ENCODE data around the gene SHANK1. TPM values are rescaled to one million over a fixed set of nuclear protein-coding genes. Genes with fewer than 3 reads are reported as not detected.

Gene SHANK1
- polyA plus RNA-seq, 1 donor from 2014 or later: not detected

- H3K9me3 Mint-ChIP-seq: no peaks in the 10 kb centered on the region
- H3K27ac Mint-ChIP-seq: no peak overlapping the region
- H3K4me3 Mint-ChIP-seq: peak overlapping the region in 1 of 4 donors; percentile 72
- peaks cover 4% of the 10 kb centered on the region for H3K36me3 Mint-ChIP-seq
- H3K27me3 Mint-ChIP-seq: peaks cover 30% of the 10 kb centered on the region
- H3K4me1 Mint-ChIP-seq: no peaks in the 10 kb centered on the region
Measured at GRCh38 chr19:50668879-50669278, 50.7 kb downstream of the SHANK1 start.

DNA sequence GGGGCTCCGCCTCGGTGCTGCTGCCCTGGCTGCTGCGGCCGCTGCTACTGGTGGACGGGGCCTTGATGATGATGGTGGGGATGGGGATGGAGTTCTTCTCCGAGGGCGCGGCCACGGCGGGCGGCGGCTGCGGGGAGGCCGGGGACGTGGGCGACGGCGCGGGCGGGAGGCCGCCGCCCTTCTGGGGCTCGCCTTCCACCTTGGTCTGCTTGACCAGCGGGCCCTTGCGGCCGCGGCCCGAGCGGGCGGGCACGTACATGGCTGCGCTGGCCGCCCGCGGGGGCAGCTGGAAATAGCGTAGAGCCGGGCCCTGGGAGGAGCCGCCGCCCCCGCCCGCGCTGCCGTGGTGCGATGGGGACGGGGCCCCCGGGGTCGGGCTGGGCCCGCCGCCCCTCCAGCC is 51.2 kb downstream of the SHANK1 start:
- Mint-ChIP-seq H3K4me3 (no peak overlapping the region), H3K9me3 (no peaks in the 10 kb centered on the region), H3K27ac (no peak overlapping the region), H3K36me3 (peaks cover 5% of the 10 kb centered on the region), H3K4me1 (no peaks in the 10 kb centered on the region), H3K27me3 (peaks cover 29% of the 10 kb centered on the region)

- Mint-ChIP-seq H3K27ac (no peak overlapping the region), H3K4me1 (no peaks in the 10 kb centered on the region), H3K4me3 (no peak overlapping the region), H3K36me3 (peaks cover 6% of the 10 kb centered on the region), H3K9me3 (no peaks in the 10 kb centered on the region), H3K27me3 (peaks cover 26% of the 10 kb centered on the region)
Measured at GRCh38 chr19:50667759-50668231, 51.8 kb downstream of the SHANK1 start.

DNA sequence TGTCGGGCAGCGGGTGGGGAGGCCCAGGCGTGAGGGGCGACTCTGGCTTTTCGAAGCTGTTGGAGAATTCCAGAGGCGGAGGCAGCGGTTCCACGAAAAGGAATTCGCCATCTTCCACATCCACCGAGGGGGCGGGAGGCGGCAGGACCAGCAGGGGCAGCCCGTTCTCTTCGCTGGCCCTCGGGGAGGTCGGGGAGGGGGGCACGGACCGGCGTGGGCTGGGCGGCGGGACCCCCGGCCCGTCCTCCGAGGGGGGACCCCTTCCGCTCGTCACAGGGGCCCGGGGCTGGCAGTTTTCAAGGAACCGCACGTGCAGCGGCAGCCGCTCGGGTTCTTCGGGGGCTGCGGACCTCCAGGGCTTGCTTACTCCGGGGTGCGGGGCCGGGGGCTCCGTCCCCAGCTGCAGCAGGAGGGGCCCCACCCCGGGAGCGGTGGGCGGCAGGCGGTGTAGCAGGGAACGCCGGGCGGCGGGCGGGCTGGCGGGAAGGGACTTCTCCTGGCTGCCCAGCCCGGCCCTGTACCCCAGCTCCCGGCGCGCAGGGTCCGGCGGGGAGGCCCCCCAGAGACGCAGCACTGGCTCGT is 52.3 kb downstream of the SHANK1 start:
- Mint-ChIP-seq H3K36me3 (peaks cover 6% of the 10 kb centered on the region), H3K27me3 (peaks cover 24% of the 10 kb centered on the region), H3K9me3 (no peaks in the 10 kb centered on the region), H3K4me3 (no peak overlapping the region), H3K4me1 (no peaks in the 10 kb centered on the region), H3K27ac (no peak overlapping the region)

DNA sequence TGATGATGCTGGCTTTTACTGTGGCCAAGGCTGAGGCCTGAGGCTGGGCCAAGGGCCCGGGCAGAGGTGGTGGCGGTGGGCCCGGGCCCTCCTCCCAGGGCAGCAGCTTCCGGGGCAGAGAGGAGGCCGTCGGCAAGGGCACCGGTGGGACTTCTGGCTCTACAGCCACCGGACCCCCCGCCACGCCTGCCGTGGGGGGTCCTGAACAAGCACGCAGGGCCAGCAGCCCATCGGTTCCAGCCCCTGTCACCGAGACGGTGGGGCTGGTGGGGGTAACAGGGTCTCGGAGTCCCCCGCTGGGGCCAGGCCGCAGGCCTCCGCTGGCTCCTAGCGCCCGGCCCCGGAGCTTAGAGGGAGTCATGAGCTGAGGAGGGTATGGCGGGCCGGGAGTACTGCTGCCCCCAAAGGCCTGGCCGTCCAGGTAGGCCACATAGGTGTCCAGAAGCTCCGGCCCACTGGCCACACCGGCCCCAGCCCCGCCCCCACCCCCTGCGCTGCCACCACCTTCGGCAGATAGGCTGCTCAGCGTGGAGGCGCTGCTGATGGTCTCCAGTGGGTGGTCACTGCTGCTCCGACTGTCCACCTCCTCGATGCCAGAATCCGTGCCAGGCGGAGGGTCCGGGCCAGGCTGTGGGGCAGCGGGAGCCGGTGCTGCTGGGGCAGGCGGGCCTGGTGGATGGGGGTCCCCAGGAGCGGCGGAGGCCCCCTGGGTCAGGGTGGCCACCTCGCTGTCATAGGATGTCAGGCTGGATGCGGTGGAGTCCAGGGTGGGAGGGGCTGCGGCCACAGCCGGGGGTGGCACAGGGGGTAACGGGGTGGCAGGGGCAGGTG is 53.0 kb downstream of the SHANK1 start:
- Mint-ChIP-seq H3K27me3 (peaks cover 25% of the 10 kb centered on the region), H3K36me3 (peaks cover 6% of the 10 kb centered on the region), H3K4me1 (no peaks in the 10 kb centered on the region), H3K4me3 (no peak overlapping the region), H3K9me3 (no peaks in the 10 kb centered on the region), H3K27ac (peak overlapping the region in 1 of 3 donors; percentile 81)

DNA sequence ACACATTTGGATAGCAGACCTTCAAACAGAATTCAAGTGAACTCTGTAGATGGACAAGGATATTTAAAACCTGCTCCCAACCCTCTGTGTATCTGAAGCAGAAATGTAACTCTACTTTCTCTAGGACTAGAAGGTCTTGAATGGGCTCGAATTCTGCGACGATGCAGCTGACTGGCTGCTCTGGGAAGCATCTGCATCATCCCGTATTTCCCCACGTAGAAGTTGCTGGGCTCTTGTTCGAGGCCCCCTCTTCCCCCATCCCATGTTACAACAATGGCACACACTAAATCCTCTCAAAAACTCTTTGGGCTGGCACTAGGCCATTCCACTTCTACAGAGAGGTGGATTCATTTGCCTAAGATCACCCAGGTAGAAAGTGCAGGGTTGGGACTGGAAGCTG is 55.4 kb downstream of the SHANK1 start:
- H3K4me3 Mint-ChIP-seq: no peak overlapping the region
- no peak overlapping the region for H3K27ac Mint-ChIP-seq
- H3K9me3 Mint-ChIP-seq: peaks cover 0 to 2% (median 0%) of the 10 kb centered on the region in 3 donors
- peaks cover 8% of the 10 kb centered on the region for H3K27me3 Mint-ChIP-seq
- H3K36me3 Mint-ChIP-seq: peaks cover 1% of the 10 kb centered on the region
- H3K4me1 Mint-ChIP-seq: peaks cover 0 to 1% (median 0%) of the 10 kb centered on the region in 3 donors

- Mint-ChIP-seq H3K4me1 (peaks cover 0 to 3% (median 0%) of the 10 kb centered on the region in 3 donors), H3K4me3 (no peak overlapping the region), H3K27me3 (peaks cover 8% of the 10 kb centered on the region)
Measured at GRCh38 chr19:50663482-50663790, 56.2 kb downstream of the SHANK1 start.

GRCh38 chr19:50662651-50663481 is 56.7 kb downstream of the SHANK1 start:
- peaks cover 8% of the 10 kb centered on the region for H3K27me3 Mint-ChIP-seq
- peaks cover 0 to 7% (median 2%) of the 10 kb centered on the region in 3 donors for H3K4me1 Mint-ChIP-seq
- H3K4me3 Mint-ChIP-seq: peak overlapping the region in 1 of 4 donors; percentile 73
- H3K9me3 Mint-ChIP-seq: peaks cover 0 to 9% (median under 1%) of the 10 kb centered on the region in 3 donors
- H3K36me3 Mint-ChIP-seq: peaks cover 1% of the 10 kb centered on the region
- peak overlapping the region in 1 of 3 donors; percentile 16 for H3K27ac Mint-ChIP-seq

More at GRCh38 chr19:50663482-50663790, 56.2 kb downstream of the SHANK1 start:
- Mint-ChIP-seq H3K9me3 (peaks cover 0 to 4% (median 0%) of the 10 kb centered on the region in 3 donors), H3K27ac (peak overlapping the region in 1 of 3 donors; percentile 16), H3K36me3 (peaks cover 1% of the 10 kb centered on the region)

- H3K4me1 Mint-ChIP-seq: peaks cover 6 to 13% (median 8%) of the 10 kb centered on the region in 3 donors
- H3K27ac Mint-ChIP-seq: no peak overlapping the region
- no peak overlapping the region for H3K4me3 Mint-ChIP-seq
- peaks cover 5 to 13% (median 8%) of the 10 kb centered on the region in 3 donors for H3K9me3 Mint-ChIP-seq
- peaks cover 1% of the 10 kb centered on the region for H3K36me3 Mint-ChIP-seq
- H3K27me3 Mint-ChIP-seq: peaks cover 16% of the 10 kb centered on the region
Measured at GRCh38 chr19:50661766-50662650, 57.6 kb downstream of the SHANK1 start.

DNA sequence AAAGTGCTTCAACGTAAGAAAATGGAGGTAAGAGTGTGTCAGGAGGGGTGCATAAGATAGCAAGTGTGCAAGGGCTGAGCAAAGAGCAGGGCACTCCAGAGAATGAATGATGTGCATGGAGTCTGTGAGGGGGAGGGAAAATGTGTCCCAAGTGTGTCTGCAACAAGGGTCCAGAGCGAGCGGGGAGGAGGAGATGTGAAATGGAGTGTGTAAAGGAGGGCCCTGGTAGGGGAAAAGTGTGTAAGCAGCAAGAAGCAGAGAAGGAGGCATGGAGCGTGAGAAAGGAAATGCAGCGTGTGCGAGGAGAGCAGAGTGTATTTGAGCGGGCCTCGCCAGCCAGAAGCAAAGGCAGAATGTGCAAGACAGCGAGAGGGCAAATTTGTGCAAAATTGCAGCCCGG is 58.6 kb downstream of the SHANK1 start:
- Mint-ChIP-seq H3K4me3 (peak overlapping the region in 1 of 4 donors; percentile 28), H3K9me3 (peaks cover 5 to 13% (median 8%) of the 10 kb centered on the region in 3 donors), H3K27ac (no peak overlapping the region), H3K36me3 (peaks cover 1% of the 10 kb centered on the region), H3K4me1 (peaks cover 6 to 13% (median 8%) of the 10 kb centered on the region in 3 donors), H3K27me3 (peaks cover 24% of the 10 kb centered on the region)

- Mint-ChIP-seq H3K36me3 (peaks cover 1% of the 10 kb centered on the region), H3K4me3 (peak overlapping the region in 2 of 4 donors; percentile 59 to 60), H3K27ac (peak overlapping the region in 2 of 3 donors; percentile 76 to 87), H3K4me1 (peaks cover 6 to 13% (median 8%) of the 10 kb centered on the region in 3 donors), H3K27me3 (peaks cover 25% of the 10 kb centered on the region), H3K9me3 (peaks cover 5 to 20% (median 8%) of the 10 kb centered on the region in 3 donors)
Measured at GRCh38 chr19:50660088-50660366, 59.6 kb downstream of the SHANK1 start.

DNA sequence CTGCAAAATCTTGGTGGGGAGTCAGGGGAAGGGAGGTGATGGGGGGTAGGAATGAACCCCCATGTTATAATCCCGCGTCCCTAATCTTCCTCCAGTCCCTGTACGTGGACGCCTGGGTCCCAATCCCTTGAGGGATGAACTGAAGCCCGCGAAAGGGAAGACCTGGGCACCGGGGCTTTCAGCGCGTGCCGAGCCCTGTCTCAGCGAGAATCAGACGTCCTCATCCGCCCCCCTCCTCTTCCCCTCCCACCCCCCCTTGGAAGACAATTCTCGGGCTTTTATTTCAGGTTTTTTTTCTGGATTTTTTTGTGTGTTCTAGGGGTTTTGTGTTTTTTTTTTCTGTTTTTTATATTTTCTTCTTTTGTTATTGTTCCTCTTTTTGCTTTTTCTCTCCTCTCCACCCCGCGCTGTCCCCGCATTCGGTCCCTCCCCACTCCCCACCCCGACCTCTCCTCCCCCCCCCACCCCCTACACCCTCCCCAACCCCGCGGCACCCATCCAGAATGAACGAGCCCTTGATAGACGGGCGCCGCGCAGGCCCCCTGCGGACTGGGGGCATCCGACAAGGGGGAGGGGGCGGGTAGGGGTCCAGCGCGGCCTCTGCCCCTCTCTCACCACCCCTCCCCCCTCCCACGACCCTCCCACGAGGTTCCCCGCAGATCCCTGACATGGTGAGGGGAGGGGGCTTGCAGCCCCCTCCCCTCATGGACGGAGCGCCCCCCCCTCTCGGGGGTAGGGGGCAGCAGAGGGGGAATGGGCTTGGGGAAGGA is 60.1 kb downstream of the SHANK1 start:
- H3K27ac Mint-ChIP-seq: no peak overlapping the region
- H3K27me3 Mint-ChIP-seq: peaks cover 25% of the 10 kb centered on the region
- H3K4me1 Mint-ChIP-seq: peaks cover 6 to 13% (median 8%) of the 10 kb centered on the region in 3 donors
- H3K4me3 Mint-ChIP-seq: peak overlapping the region in 2 of 4 donors; percentile 54 to 77
- peaks cover 1% of the 10 kb centered on the region for H3K36me3 Mint-ChIP-seq
- peaks cover 5 to 24% (median 13%) of the 10 kb centered on the region in 3 donors for H3K9me3 Mint-ChIP-seq

DNA sequence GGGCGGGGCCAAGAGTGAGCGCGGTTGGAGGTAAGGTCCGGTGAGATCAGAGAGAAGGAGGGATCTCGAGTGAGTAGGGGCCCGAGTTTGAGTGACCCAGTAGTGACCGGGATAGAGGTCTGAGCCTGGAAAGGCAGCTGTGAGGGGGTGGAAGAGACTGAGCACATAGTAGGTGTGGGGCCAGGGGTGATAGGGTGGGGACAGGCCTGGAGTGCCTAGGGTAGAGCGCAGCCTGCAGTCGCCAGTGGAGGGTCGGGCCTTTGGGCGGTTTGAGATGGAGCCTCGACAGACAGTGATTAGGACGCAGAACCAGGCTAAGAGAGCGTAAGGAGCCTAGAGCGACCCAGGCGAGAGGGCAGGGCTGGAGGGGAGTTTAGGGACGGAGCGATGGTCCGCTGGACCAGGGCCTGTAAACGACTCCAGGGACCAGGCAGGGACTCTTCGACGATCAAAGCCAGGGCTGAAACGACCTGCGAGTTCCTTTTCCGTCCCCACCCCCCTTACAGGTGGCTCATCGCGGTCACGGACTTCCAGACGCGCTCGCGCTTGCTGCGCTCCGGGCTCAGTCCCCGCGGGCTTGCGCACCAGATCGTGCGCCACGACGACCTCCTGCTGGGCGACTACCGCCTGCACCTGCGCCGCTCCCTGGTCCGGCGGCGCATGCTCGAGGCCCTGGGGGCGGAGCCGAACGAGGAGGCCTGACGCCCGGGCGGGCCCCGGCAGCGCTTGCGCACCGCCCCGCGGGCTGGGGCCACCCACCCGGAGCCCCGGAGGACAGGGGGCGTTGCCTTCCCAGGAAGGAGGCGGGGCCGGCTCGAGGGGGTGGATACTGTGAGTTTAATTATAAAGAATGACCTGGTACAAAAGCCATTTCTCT is 60.9 kb downstream of the SHANK1 start:
- H3K4me1 Mint-ChIP-seq: peaks cover 6 to 13% (median 8%) of the 10 kb centered on the region in 3 donors
- H3K36me3 Mint-ChIP-seq: peaks cover 1% of the 10 kb centered on the region
- peaks cover 5 to 24% (median 14%) of the 10 kb centered on the region in 3 donors for H3K9me3 Mint-ChIP-seq
- peaks cover 25% of the 10 kb centered on the region for H3K27me3 Mint-ChIP-seq
- peak overlapping the region in 1 of 3 donors; percentile 72 for H3K27ac Mint-ChIP-seq
- peak overlapping the region; percentile 28 to 81 (median 74) for H3K4me3 Mint-ChIP-seq
